Heart right ventricle (tissue), 16 donors: ENCODE data around the gene NACC2. TPM values are rescaled to one million over a fixed set of nuclear protein-coding genes. Genes with fewer than 3 reads are reported as not detected.

Experiments
- ATAC-seq, 8 donors: fragments of 200-7000 bp; cut with Tn5 transposase; one replicate each; pipeline ENCODE4 v1.9.1; 2020; ENCODE audit warnings: mild to moderate bottlenecking in 8 of 8, moderate library complexity in 8 of 8, moderate number of reproducible peaks in 1 of 8
- DNase-seq, 2 donors: peaks; one replicate each; pipeline ENCODE4 v3.0.0-alpha.2; 2020
- H3K27ac ChIP-seq, 10 donors: fragments of 200-600 bp; sonication (generic) in 2 of 10; one replicate each; pipeline versions ENCODE4 v1.5.0 to v1.8.0; 2020 to 2022; ENCODE audit warnings: mild to moderate bottlenecking in 3 of 10
- H3K27me3 ChIP-seq, 7 donors: fragments of 200-600 bp; one replicate each; pipeline ENCODE4 v1.8.0; 2021 to 2022; ENCODE audit warnings: mild to moderate bottlenecking in 2 of 7
- H3K36me3 ChIP-seq, 9 donors: fragments of 200-600 bp; sonication (generic) in 1 of 9; one replicate each; pipeline versions ENCODE4 v1.5.0 to v1.8.0; 2020 to 2022; ENCODE audit warnings: mild to moderate bottlenecking in 2 of 9
- H3K4me1 ChIP-seq, 9 donors: fragments of 200-600 bp; sonication (generic) in 1 of 9; one replicate each; pipeline versions ENCODE4 v1.5.0 to v1.8.0; 2020 to 2022; ENCODE audit warnings: mild to moderate bottlenecking in 4 of 9
- H3K4me3 ChIP-seq, 10 donors: fragments of 200-600 bp; sonication (generic) in 2 of 10; one replicate each; pipeline versions ENCODE4 v1.5.0 to v1.8.0; 2020 to 2022; ENCODE audit warnings: mild to moderate bottlenecking in 7 of 10, moderate library complexity in 2 of 10
- H3K9me3 ChIP-seq, 11 donors: fragments of 200-600 bp in 10 of 11; sonication (generic) in 2 of 11; one replicate each; pipeline versions ENCODE4 v1.5.0 to v1.8.0; 2013 to 2022; ENCODE audit warnings: mild to moderate bottlenecking in 2 of 11, control low read depth in 1 of 11, moderate library complexity in 1 of 11
- CTCF ChIP-seq, 9 donors: fragments of 200-600 bp; sonication (generic) in 2 of 9; IDR thresholded peaks; one replicate each; pipeline versions ENCODE4 v1.5.0 to v1.8.0; 2021 to 2022; ENCODE audit warnings: antibody characterized with exemption in 9 of 9, mild to moderate bottlenecking in 5 of 9, moderate library complexity in 1 of 9
- WGBS, 2 donors: extraction: QIAGEN DNeasy Blood & Tissue Kit; methylation state at CpG; one replicate each; pipeline ENCODE4 v1.1.7; 2013; ENCODE audit warnings: inconsistent platforms in 1 of 2; 5-methylcytosine and 5-hydroxymethylcytosine counted together
- intact Hi-C, 10 donors: fragments of 100-400 bp; cut with DNase I; formaldehyde crosslinking; loops; one replicate each; pipeline versions ENCODE4 v1.11.1 to v1.14.2; 2022
- polyA plus RNA-seq, 2 donors: library from polyadenylated mRNA; stranded (reverse); fragments of 200-250 nt; gene quantifications; one replicate each; pipeline ENCODE4 v1.2.3, GENCODE V29; 2013
- total RNA-seq, 10 donors: library from RNA; stranded (reverse); fragmentation: NEBNext Ultra II Directional in 3 of 10; extraction: Animal tissue kit (Norgen Biotek cat#: 25700) in 3 of 10; gene quantifications; one replicate each; pipeline versions ENCODE4 v1.2.1 to v1.2.4, GENCODE V29; 2021 to 2023
- donor health status: Arrhythmogenic right ventricular cardiomyopathy.
- donor health status: ischemic (EF 13 %, LVEDD 7.1; RV severe dilation, severe dysfunction).
- donor health status: healthy with polysubstance abuse.
- donor health status: DM: no; HTN: yes; CAD: no.
- donor health status: DM: no; HTN: no; CAD: no.
- donor health status: ischemic (EF 25% LVEDD 6.9; RV normal size, moderate dysfunction).
- donor health status: ischemic (EF 25% LVEDD 5.7; RV mildly dilated, moderate dysfunction).
- donor health status: healthy.
- donor health status: DM: yes; HTN: yes; CAD: no.
- donor health status: Ischemic cardiomyopathy.
- donor health status: ischemic (EF 35%, LVEDD 5.7; RV mildly dilated, moderate dysfunction).
- donor health status: nonischemic (EF 11% LVEDD 7.7; RV severe dilation, severe dysfunction).
- donor health status: DM: yes; HTN: yes; CAD: no.
- donor health status: PGD.
- donor health status: ischemic (EF 29% LVEDD 5.4; RV normal size, mild dysfunction).
- donor health status: nonischemic (EF 23%, LVEDD 6.1; RV moderate dilation, normal function).

Gene NACC2
- total and polyA plus RNA-seq, 12 donors, result 15.6 to 55.1 (median 39.7) TPM

DNA sequence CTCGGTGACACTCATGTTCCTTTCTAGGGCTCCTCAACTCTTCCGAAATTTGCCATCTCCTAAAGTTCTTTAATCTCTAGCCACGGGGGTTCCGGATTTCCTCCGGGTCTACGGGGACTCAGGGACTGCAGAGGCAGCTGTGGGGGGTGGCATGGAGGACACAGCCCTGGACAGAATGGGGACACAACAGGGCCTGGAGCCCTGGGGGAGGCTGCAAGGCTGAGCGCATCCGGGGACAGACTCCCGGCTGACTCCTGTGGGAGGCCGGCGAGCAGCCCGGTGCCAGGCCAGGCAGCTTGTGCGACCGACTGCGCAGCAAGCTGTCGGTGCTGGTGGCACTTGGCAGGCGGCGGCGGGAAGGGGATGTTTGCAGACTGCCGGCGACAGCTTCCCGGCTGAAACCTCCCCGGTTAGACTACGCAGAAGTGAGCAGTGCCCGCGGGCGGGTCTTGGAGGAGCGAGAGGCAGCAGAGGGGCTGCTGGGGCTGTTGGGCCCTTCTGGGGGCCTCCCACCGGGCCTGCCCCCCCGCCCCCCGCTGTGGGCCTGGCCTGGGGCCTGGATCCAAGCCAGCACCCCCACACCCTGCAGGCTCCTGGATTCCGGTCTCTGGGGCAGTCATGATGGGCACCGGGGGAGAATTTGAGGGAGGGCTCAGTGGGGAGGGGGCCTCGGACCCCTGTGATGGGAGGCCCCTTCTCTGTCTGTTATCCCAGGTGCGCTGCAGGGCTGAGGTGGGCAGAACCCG lies 105.2 kb downstream of the NACC2 start:
- DNase-seq (peak in 1 of 2 donors; percentile 41), ATAC-seq (no peak)
- Histone ChIP-seq H3K9me3 (no peaks in the 10 kb centered on the region), H3K4me1 (peaks cover 13 to 54% (median 39%) of the 10 kb centered on the region in 9 donors), H3K4me3 (peak overlapping the region in 4 of 10 donors; percentile 2 to 29 (median 12)), H3K36me3 (no peaks in the 10 kb centered on the region), H3K27ac (peak overlapping the region in 3 of 10 donors; percentile 9 to 16 (median 14)), H3K27me3 (peaks cover 0 to 15% (median 0%) of the 10 kb centered on the region in 7 donors)
- no peak for TF ChIP-seq CTCF (IDR thresholded peaks at IDR 0.05)
- intact Hi-C loops, result loop anchor here in 1 of 10 donors (10.0 kb wide), 1 partner anchor 255 kb away; the partner anchor contains the start of gene QSOX2
- WGBS, 2 donors, result 36 to 49% methylated on average over 35 to 36 of the region's 36 CpGs

- DNase-seq (no peak), ATAC-seq (no peak)
- H3K36me3 ChIP-seq, result no peaks in the 10 kb centered on the region
- H3K27me3 ChIP-seq, result peaks cover 0 to 15% (median 0%) of the 10 kb centered on the region in 7 donors
- TF ChIP-seq CTCF (IDR thresholded peaks at IDR 0.05), result no peak
- peaks cover 13 to 48% (median 37%) of the 10 kb centered on the region in 9 donors for H3K4me1 ChIP-seq
- H3K27ac ChIP-seq, result no peak overlapping the region
- H3K9me3 ChIP-seq, result no peaks in the 10 kb centered on the region
- no peak overlapping the region for H3K4me3 ChIP-seq
- WGBS, 2 donors, result 93% methylated on average over 8 of the region's 8 CpGs
- intact Hi-C loops, result loop anchor here in 1 of 10 donors (10.0 kb wide), 1 partner anchor 256 kb away; the partner anchor contains the start of gene QSOX2
Measured at GRCh38 chr9:135989157-135989556, 105.9 kb downstream of the NACC2 start.

DNA sequence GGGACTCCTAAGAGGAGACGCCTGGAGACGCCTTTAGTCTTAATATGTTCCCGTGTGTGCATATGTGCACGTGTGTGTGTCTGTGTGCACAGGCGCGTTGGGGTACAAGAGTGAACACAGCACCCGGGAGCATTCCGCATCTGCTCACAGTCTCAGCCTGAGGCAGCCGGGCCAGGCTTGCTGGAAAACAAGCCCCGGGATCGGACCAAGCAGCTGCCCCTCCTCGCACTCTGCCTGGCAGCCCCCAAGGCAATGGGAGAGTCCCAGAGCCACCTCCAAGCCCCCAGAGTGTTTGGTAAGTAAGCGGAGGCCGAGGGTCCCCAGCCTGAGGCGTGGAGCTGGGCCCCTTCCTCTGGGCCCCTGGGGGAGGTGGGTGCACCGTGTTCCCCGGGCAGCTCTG lies 106.6 kb downstream of the NACC2 start:
- peaks cover 13 to 41% (median 35%) of the 10 kb centered on the region in 9 donors for H3K4me1 ChIP-seq
- ATAC-seq (no peak), DNase-seq (no peak)
- no peak overlapping the region for H3K4me3 ChIP-seq
- H3K9me3 ChIP-seq, result no peaks in the 10 kb centered on the region
- no peaks in the 10 kb centered on the region for H3K36me3 ChIP-seq
- intact Hi-C loops, result loop anchor here in 1 of 10 donors (10.0 kb wide), 1 partner anchor 256 kb away; the partner anchor contains the start of gene QSOX2
- 93 to 94% methylated on average over 17 of the region's 17 CpGs for WGBS, 2 donors
- H3K27ac ChIP-seq, result no peak overlapping the region
- peaks cover 0 to 15% (median 0%) of the 10 kb centered on the region in 7 donors for H3K27me3 ChIP-seq
- TF ChIP-seq CTCF (IDR thresholded peaks at IDR 0.05), result no peak

- no peak for DNase-seq
- TF ChIP-seq CTCF (IDR thresholded peaks at IDR 0.05), result no peak
- intact Hi-C loops, result loop anchor here in 1 of 10 donors (10.0 kb wide), 1 partner anchor 257 kb away; the partner anchor contains the start of gene QSOX2
- H3K4me3 ChIP-seq, result no peak overlapping the region
- WGBS, 2 donors, result 93 to 96% methylated on average over 16 of the region's 16 CpGs
- peaks cover 8 to 35% (median 30%) of the 10 kb centered on the region in 9 donors for H3K4me1 ChIP-seq
- no peak overlapping the region for H3K27ac ChIP-seq
- peaks cover 0 to 15% (median 0%) of the 10 kb centered on the region in 7 donors for H3K27me3 ChIP-seq
- H3K36me3 ChIP-seq, result no peaks in the 10 kb centered on the region
- H3K9me3 ChIP-seq, result no peaks in the 10 kb centered on the region
- no peak for ATAC-seq
Measured at GRCh38 chr9:135987838-135988404, 107.2 kb downstream of the NACC2 start.
